CD4-positive, CD25-positive, alpha-beta regulatory T cell (primary cell): ENCODE measurements around the gene OAS3. TPM values are rescaled to one million over a fixed set of nuclear protein-coding genes. Genes with fewer than 3 reads are reported as not detected.
"Not testable (repeated sequence)": the region's sequence is repeated elsewhere in the genome, so short reads cannot be mapped to it uniquely, and the experiment has no call there.

Source experiments
- ATAC-seq, 2 donors: fragments of 150-1000 bp; cut with Tn5 transposase; one replicate each; pipeline ENCODE4 v1.10.0; 2021; ENCODE audit warnings: low read depth in 2 of 2, moderate number of reproducible peaks in 2 of 2, moderate library complexity in 1 of 2
- DNase-seq, 3 donors: peaks; one replicate each; pipeline versions ENCODE4 v3.0.0 to v3.0.0-alpha.2; 2012 to 2022; ENCODE audit warnings: mixed read lengths in 1 of 3
- H3K27ac ChIP-seq: one replicate; pipeline ENCODE4 v1.7.0; 2013; ENCODE audit warnings: mild to moderate bottlenecking, low read length; ENCODE audit not compliant: insufficient read depth, poor library complexity, severe bottlenecking
- H3K27me3 ChIP-seq: one replicate; pipeline ENCODE4 v1.7.0; 2013; ENCODE audit warnings: low read length; ENCODE audit not compliant: control insufficient read depth, insufficient read depth
- H3K36me3 ChIP-seq: one replicate; pipeline ENCODE4 v1.7.0; 2013; ENCODE audit warnings: mild to moderate bottlenecking, low read length, moderate library complexity; ENCODE audit not compliant: control insufficient read depth, insufficient read depth
- H3K4me1 ChIP-seq: 2 replicates; pipeline ENCODE4 v1.7.0; 2013; ENCODE audit warnings: mild to moderate bottlenecking, low read length; ENCODE audit not compliant: insufficient read depth, control insufficient read depth, poor library complexity, severe bottlenecking
- H3K4me3 ChIP-seq: one replicate; pipeline ENCODE4 v1.7.0; 2013; ENCODE audit warnings: low read depth, mild to moderate bottlenecking, low read length, moderate library complexity
- H3K9me3 ChIP-seq, 2 experiments: 1 replicate in 1 of 2; 2 replicates in 1 of 2; pipeline ENCODE4 v1.7.0; 2013; ENCODE audit warnings: low read length in 2 of 2, mild to moderate bottlenecking in 1 of 2, moderate library complexity in 1 of 2; ENCODE audit not compliant: control insufficient read depth in 2 of 2
- H3K27ac Mint-ChIP-seq, 3 donors: one replicate each; pipeline ENCODE4 v1.8.0; 2020 to 2022; ENCODE audit warnings: mild to moderate bottlenecking in 3 of 3, mixed read lengths in 3 of 3, moderate library complexity in 2 of 3
- H3K27me3 Mint-ChIP-seq: one replicate; pipeline ENCODE4 v1.8.0; 2022; ENCODE audit warnings: mild to moderate bottlenecking, mixed read lengths
- H3K36me3 Mint-ChIP-seq: one replicate; pipeline ENCODE4 v1.8.0; 2020; ENCODE audit warnings: mixed read lengths
- H3K4me1 Mint-ChIP-seq, 4 donors: one replicate each; pipeline ENCODE4 v1.8.0; 2020 to 2022; ENCODE audit warnings: mixed read lengths in 4 of 4, mild to moderate bottlenecking in 1 of 4
- H3K4me3 Mint-ChIP-seq, 4 donors: one replicate each; pipeline ENCODE4 v1.8.0; 2020 to 2022; ENCODE audit warnings: mild to moderate bottlenecking in 4 of 4, mixed read lengths in 4 of 4, moderate library complexity in 3 of 4
- H3K9me3 Mint-ChIP-seq, 7 donors: one replicate each; pipeline ENCODE4 v1.8.0; 2020 to 2022; ENCODE audit warnings: mixed read lengths in 7 of 7, mild to moderate bottlenecking in 3 of 7, moderate library complexity in 2 of 7
- polyA plus RNA-seq, 4 donors: library from polyadenylated mRNA; unstranded; fragments of 300-500 nt; fragmentation: Illumina TruSeq; gene quantifications; one replicate each; pipeline ENCODE4 v1.2.3, GENCODE V29; 2021
- total RNA-seq: library from RNA; stranded (reverse); gene quantifications from one replicate; pipeline ENCODE4 v1.2.3, GENCODE V29; 2022

OAS3 gene
- total and polyA plus RNA-seq, 5 donors from 2014 or later, result 12.2 to 36.5 (median 16.7) TPM

GRCh38 chr12:112913038-112913688 lies 25.1 kb upstream of the OAS3 start:
- no peak overlapping the region for H3K27ac Mint-ChIP-seq
- no peak for ATAC-seq
- Histone ChIP-seq H3K36me3 (peaks cover 51% of the 10 kb centered on the region), H3K27me3 (no peaks in the 10 kb centered on the region), H3K4me3 (no peak overlapping the region), H3K9me3 (peaks cover 12 to 13% of the 10 kb centered on the region in 2 experiments), H3K4me1 (peaks cover 32% of the 10 kb centered on the region), H3K27ac (no peak overlapping the region)
- no peak for DNase-seq
- no peaks in the 10 kb centered on the region for H3K27me3 Mint-ChIP-seq
- H3K4me3 Mint-ChIP-seq, result peak overlapping the region in 3 of 4 donors; percentile 5 to 78 (median 63)
- H3K9me3 Mint-ChIP-seq, result peaks cover 0 to 20% (median 15%) of the 10 kb centered on the region in 7 donors
- peaks cover 26 to 68% (median 58%) of the 10 kb centered on the region in 4 donors for H3K4me1 Mint-ChIP-seq
- H3K36me3 Mint-ChIP-seq, result peaks cover 70% of the 10 kb centered on the region

GRCh38 chr12:112913888-112914287 lies 24.4 kb upstream of the OAS3 start:
- Histone ChIP-seq H3K36me3 (peaks cover 59% of the 10 kb centered on the region), H3K4me1 (peaks cover 27% of the 10 kb centered on the region), H3K9me3 (peaks cover 12 to 13% of the 10 kb centered on the region in 2 experiments)
- not testable (repeated sequence) for ATAC-seq, H3K27me3 Mint-ChIP-seq, H3K4me3 Mint-ChIP-seq, H3K27ac Mint-ChIP-seq, H3K27me3 ChIP-seq, H3K27ac ChIP-seq, H3K4me3 ChIP-seq, DNase-seq
- Mint-ChIP-seq H3K4me1 (peaks cover 26 to 60% (median 54%) of the 10 kb centered on the region in 4 donors), H3K9me3 (peaks cover 0 to 20% (median 15%) of the 10 kb centered on the region in 7 donors), H3K36me3 (peaks cover 77% of the 10 kb centered on the region)

GRCh38 chr12:112916270-112916669 lies 22.0 kb upstream of the OAS3 start:
- Histone ChIP-seq H3K27me3 (no peaks in the 10 kb centered on the region), H3K4me1 (peaks cover 4% of the 10 kb centered on the region), H3K4me3 (no peak overlapping the region), H3K9me3 (peaks cover 12 to 13% of the 10 kb centered on the region in 2 experiments), H3K36me3 (peaks cover 76% of the 10 kb centered on the region), H3K27ac (no peak overlapping the region)
- Mint-ChIP-seq H3K4me1 (peaks cover 20 to 39% (median 35%) of the 10 kb centered on the region in 4 donors), H3K9me3 (peaks cover 0 to 18% (median 15%) of the 10 kb centered on the region in 7 donors), H3K4me3 (no peak overlapping the region), H3K36me3 (peaks cover 87% of the 10 kb centered on the region), H3K27ac (no peak overlapping the region), H3K27me3 (no peaks in the 10 kb centered on the region)
- no peak for ATAC-seq
- no peak for DNase-seq

- H3K27me3 ChIP-seq, result no peaks in the 10 kb centered on the region
- H3K4me1 ChIP-seq, result no peaks in the 10 kb centered on the region
- Mint-ChIP-seq H3K4me3 (no peak overlapping the region), H3K4me1 (peaks cover 11 to 24% (median 17%) of the 10 kb centered on the region in 4 donors), H3K27ac (peak overlapping the region in 1 of 3 donors; percentile 61), H3K36me3 (peaks cover 85% of the 10 kb centered on the region), H3K27me3 (no peaks in the 10 kb centered on the region), H3K9me3 (peaks cover 0 to 9% (median 3%) of the 10 kb centered on the region in 7 donors)
- DNase-seq (no peak), ATAC-seq (no peak)
- H3K4me3 ChIP-seq, result no peak overlapping the region
- H3K27ac ChIP-seq, result no peak overlapping the region
- H3K9me3 ChIP-seq, result no peaks in the 10 kb centered on the region
- H3K36me3 ChIP-seq, result peaks cover 63% of the 10 kb centered on the region
Measured at GRCh38 chr12:112919121-112919520, 19.2 kb upstream of the OAS3 start.

- H3K4me3 ChIP-seq, result no peak overlapping the region
- Mint-ChIP-seq H3K4me3 (no peak overlapping the region), H3K9me3 (peaks cover 0 to 4% (median 0%) of the 10 kb centered on the region in 7 donors), H3K4me1 (peaks cover 5 to 7% (median 6%) of the 10 kb centered on the region in 4 donors), H3K27ac (no peak overlapping the region), H3K36me3 (peaks cover 63% of the 10 kb centered on the region), H3K27me3 (no peaks in the 10 kb centered on the region)
- peaks cover 0 to 3% of the 10 kb centered on the region in 2 experiments for H3K9me3 ChIP-seq
- H3K27me3 ChIP-seq, result no peaks in the 10 kb centered on the region
- DNase-seq (no peak), ATAC-seq (no peak)
- H3K27ac ChIP-seq, result no peak overlapping the region
- peaks cover 33% of the 10 kb centered on the region for H3K36me3 ChIP-seq
- no peaks in the 10 kb centered on the region for H3K4me1 ChIP-seq
Measured at GRCh38 chr12:112924986-112925385, 13.3 kb upstream of the OAS3 start.

- peak in 1 of 3 donors; percentile 33 for DNase-seq
- not testable (repeated sequence) for H3K4me3 Mint-ChIP-seq, H3K4me3 ChIP-seq, H3K27ac Mint-ChIP-seq, H3K4me1 ChIP-seq, H3K27me3 Mint-ChIP-seq, H3K27ac ChIP-seq, ATAC-seq, H3K9me3 Mint-ChIP-seq, H3K27me3 ChIP-seq, H3K4me1 Mint-ChIP-seq, H3K9me3 ChIP-seq
- H3K36me3 ChIP-seq, result peaks cover 19% of the 10 kb centered on the region
- H3K36me3 Mint-ChIP-seq, result peaks cover 62% of the 10 kb centered on the region
Measured at GRCh38 chr12:112926416-112927033, 11.7 kb upstream of the OAS3 start.

GRCh38 chr12:112927475-112927874 lies 10.8 kb upstream of the OAS3 start:
- ATAC-seq (no peak), DNase-seq (no peak)
- Mint-ChIP-seq H3K4me3 (no peak overlapping the region), H3K27ac (no peak overlapping the region), H3K27me3 (no peaks in the 10 kb centered on the region), H3K9me3 (peaks cover 0 to 4% (median 0%) of the 10 kb centered on the region in 7 donors), H3K36me3 (peaks cover 55% of the 10 kb centered on the region), H3K4me1 (peaks cover 3 to 5% (median 5%) of the 10 kb centered on the region in 4 donors)
- Histone ChIP-seq H3K9me3 (peaks cover 0 to 3% of the 10 kb centered on the region in 2 experiments), H3K4me3 (no peak overlapping the region), H3K27ac (no peak overlapping the region), H3K27me3 (no peaks in the 10 kb centered on the region), H3K4me1 (no peaks in the 10 kb centered on the region), H3K36me3 (peaks cover 13% of the 10 kb centered on the region)
